ENCODE results near the gene METTL26. TPM values are rescaled to one million over a fixed set of nuclear protein-coding genes. Genes with fewer than 3 reads are reported as not detected.

Gene METTL26
- total and polyA plus RNA-seq, 2 experiments from 2014 or later = 77.9 to 155 TPM

- H4K20me1 ChIP-seq (ENCODE audit: insufficient read depth, poor library complexity, severe bottlenecking) = no peaks in the 10 kb centered on the region
- H3K27me3 ChIP-seq = no peaks in the 10 kb centered on the region
- H2AFZ ChIP-seq = no peak overlapping the region
- no peaks in the 10 kb centered on the region for H3K9me2 ChIP-seq (replicated peaks; ENCODE audit: insufficient read depth)
- H3K79me2 ChIP-seq = peaks cover 12% of the 10 kb centered on the region
- peaks cover 22% of the 10 kb centered on the region for H3K4me1 ChIP-seq (ENCODE audit: insufficient read depth)
- TF ChIP-seq EZH2phosphoT487 (IDR thresholded peaks at IDR 0.05; ENCODE audit: low read depth, severe bottlenecking, unreplicated experiment) (no peak), EZH2 (IDR thresholded peaks at IDR 0.05; ENCODE audit: borderline replicate concordance) (no peak), CTCF (IDR thresholded peaks at IDR 0.05; ENCODE audit: poor library complexity) (no peak)
- H3K4me3 ChIP-seq = no peak overlapping the region
- no peak overlapping the region for H3K27ac ChIP-seq
- no peaks in the 10 kb centered on the region for H3K9me3 ChIP-seq (ENCODE audit: low read depth)
- no peaks in the 10 kb centered on the region for H3K36me3 ChIP-seq (replicated peaks; ENCODE audit: insufficient read depth, low read depth)
- DNase-seq (ENCODE audit: low spot score) = no peak
- no peak overlapping the region for H3K4me2 ChIP-seq
- WGBS (ENCODE audit: low lambda C conversion rate, missing lambda C conversion rate) = 82% methylated on average over 6 of the region's 9 CpGs
Measured at GRCh38 chr16:631808-632358, 4.2 kb downstream of the METTL26 start.

- H3K9me3 ChIP-seq (ENCODE audit: low read depth) = no peaks in the 10 kb centered on the region
- no peak within 1 kb of the TSS for H3K27ac ChIP-seq
- no peak within 1 kb of the TSS for H2AFZ ChIP-seq
- H3K27me3 ChIP-seq = no peaks in the 10 kb centered on the region
- H3K36me3 ChIP-seq (replicated peaks; ENCODE audit: insufficient read depth, low read depth) = no peaks in the 10 kb centered on the region
- H4K20me1 ChIP-seq (ENCODE audit: insufficient read depth, poor library complexity, severe bottlenecking) = no peaks in the 10 kb centered on the region
- H3K4me1 ChIP-seq (ENCODE audit: insufficient read depth) = peaks cover 22% of the 10 kb centered on the region
- DNase-seq (ENCODE audit: low spot score) = no peak
- TF ChIP-seq EZH2 (IDR thresholded peaks at IDR 0.05; ENCODE audit: borderline replicate concordance) = no peak
- no peak for TF ChIP-seq CTCF (IDR thresholded peaks at IDR 0.05; ENCODE audit: poor library complexity)
- TF ChIP-seq EZH2phosphoT487 (IDR thresholded peaks at IDR 0.05; ENCODE audit: low read depth, severe bottlenecking, unreplicated experiment) = no peak
- 7% methylated on average over 13 of the region's 23 CpGs for WGBS (ENCODE audit: low lambda C conversion rate, missing lambda C conversion rate)
- peak within 1 kb of the TSS; percentile 73 for H3K4me2 ChIP-seq
- H3K9me2 ChIP-seq (replicated peaks; ENCODE audit: insufficient read depth) = no peaks in the 10 kb centered on the region
- H3K79me2 ChIP-seq = peaks cover 12% of the 10 kb centered on the region
- H3K4me3 ChIP-seq = no peak within 1 kb of the TSS
Measured at GRCh38 chr16:630815-631405, 5.2 kb downstream of the METTL26 start, which contains the start of gene WFIKKN1. TSS of gene WFIKKN1 (plus strand) at chr16:630985. CDS start at chr16:631254, 269 bp downstream.

- DNase-seq (ENCODE audit: low spot score) = no peak
- TF ChIP-seq EZH2 (IDR thresholded peaks at IDR 0.05; ENCODE audit: borderline replicate concordance) = no peak
- no peak for TF ChIP-seq CTCF (IDR thresholded peaks at IDR 0.05; ENCODE audit: poor library complexity)
- TF ChIP-seq EZH2phosphoT487 (IDR thresholded peaks at IDR 0.05; ENCODE audit: low read depth, severe bottlenecking, unreplicated experiment) = no peak
- no peaks in the 10 kb centered on the region for H3K36me3 ChIP-seq (replicated peaks; ENCODE audit: insufficient read depth, low read depth)
- no peaks in the 10 kb centered on the region for H3K9me2 ChIP-seq (replicated peaks; ENCODE audit: insufficient read depth)
- no peak overlapping the region for H3K27ac ChIP-seq
- WGBS (ENCODE audit: low lambda C conversion rate, missing lambda C conversion rate) = 45% methylated on average over 27 of the region's 29 CpGs
- H3K4me3 ChIP-seq = no peak overlapping the region
- no peaks in the 10 kb centered on the region for H3K9me3 ChIP-seq (ENCODE audit: low read depth)
- H3K79me2 ChIP-seq = peaks cover 6% of the 10 kb centered on the region
- peaks cover 21% of the 10 kb centered on the region for H3K4me1 ChIP-seq (ENCODE audit: insufficient read depth)
- no peaks in the 10 kb centered on the region for H4K20me1 ChIP-seq (ENCODE audit: insufficient read depth, poor library complexity, severe bottlenecking)
- no peak overlapping the region for H2AFZ ChIP-seq
- H3K27me3 ChIP-seq = no peaks in the 10 kb centered on the region
- H3K4me2 ChIP-seq = peak overlapping the region; percentile 73
Measured at GRCh38 chr16:630249-630814, 5.8 kb downstream of the METTL26 start.
